Measurements from ENCODE around the gene A3GALT2.
A peak's percentile ranks its signal among the peaks of the same experiment; 100 is the strongest.

Gene A3GALT2

DNA sequence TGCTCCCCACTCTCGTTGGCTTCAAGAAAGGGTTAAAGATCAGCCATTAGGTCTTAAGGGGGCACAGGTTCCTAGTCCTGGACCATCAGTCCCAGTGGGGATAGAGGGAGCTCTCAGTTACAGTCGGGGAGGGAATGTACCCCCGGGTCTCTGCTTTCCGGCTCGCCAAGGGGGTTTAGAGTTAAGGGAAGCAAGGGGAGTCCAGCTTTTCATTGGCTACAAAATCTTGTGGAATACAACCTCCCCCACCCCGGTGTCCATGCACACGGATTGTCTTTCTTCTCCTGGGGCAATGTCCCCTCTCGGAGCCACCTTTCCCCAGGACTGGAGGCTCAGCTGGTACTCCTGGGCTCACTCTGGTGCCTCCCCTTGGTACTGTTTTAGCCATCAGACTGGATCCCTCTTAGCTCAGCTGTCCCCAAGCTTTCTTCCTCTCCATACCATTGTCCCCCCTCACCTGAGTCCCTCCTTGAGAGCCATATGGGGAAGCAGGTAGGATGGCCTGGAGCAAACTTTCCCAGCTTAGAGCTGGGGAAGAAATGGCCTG, at the start of gene A3GALT2:
Gene A3GALT2, minus strand, starts transcription at position 480 of the 547 bp plus-strand sequence. Its CDS starts 0 bp downstream, at position 480.
- TF ChIP-seq, protein P1, sequence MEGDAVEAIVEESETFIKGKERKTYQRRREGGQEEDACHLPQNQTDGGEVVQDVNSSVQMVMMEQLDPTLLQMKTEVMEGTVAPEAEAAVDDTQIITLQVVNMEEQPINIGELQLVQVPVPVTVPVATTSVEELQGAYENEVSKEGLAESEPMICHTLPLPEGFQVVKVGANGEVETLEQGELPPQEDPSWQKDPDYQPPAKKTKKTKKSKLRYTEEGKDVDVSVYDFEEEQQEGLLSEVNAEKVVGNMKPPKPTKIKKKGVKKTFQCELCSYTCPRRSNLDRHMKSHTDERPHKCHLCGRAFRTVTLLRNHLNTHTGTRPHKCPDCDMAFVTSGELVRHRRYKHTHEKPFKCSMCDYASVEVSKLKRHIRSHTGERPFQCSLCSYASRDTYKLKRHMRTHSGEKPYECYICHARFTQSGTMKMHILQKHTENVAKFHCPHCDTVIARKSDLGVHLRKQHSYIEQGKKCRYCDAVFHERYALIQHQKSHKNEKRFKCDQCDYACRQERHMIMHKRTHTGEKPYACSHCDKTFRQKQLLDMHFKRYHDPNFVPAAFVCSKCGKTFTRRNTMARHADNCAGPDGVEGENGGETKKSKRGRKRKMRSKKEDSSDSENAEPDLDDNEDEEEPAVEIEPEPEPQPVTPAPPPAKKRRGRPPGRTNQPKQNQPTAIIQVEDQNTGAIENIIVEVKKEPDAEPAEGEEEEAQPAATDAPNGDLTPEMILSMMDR (IDR thresholded peaks at IDR 0.05; ENCODE audit: low read depth, low read length) = no peak
- H3K4me3 ChIP-seq (replicated peaks in 1 of 2; ENCODE audit: low read depth in 2 of 2, low read length in 2 of 2) = no peak within 1 kb of the TSS

DNA sequence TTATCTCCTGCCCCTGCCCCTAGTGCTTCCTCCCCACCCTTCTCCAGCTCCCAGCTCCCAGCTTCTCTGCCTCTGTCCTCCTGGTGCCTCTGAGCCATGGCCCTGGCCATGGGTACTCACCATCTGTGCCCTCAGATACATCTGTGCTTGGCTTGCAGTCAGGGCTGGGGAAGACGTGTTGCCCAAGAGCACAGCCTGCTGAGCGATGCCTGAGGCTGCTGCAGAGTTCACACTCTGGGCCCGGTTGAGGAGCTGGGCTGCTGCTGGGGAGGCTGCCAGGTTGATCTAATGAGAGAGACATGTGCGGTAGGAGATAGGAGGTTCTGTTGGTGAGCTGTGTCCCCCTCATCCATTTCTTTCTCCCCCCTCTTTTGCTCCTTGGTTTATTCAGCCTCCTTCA, 49.4 kb upstream of the A3GALT2 start:
- peak in 1 of 2 donors; percentile 69 for DNase-seq (ENCODE audit: low read depth in 2 of 2)
- TF ChIP-seq, protein P1 (IDR thresholded peaks at IDR 0.05; ENCODE audit: low read depth, low read length) = no peak
- no peak overlapping the region for H3K4me3 ChIP-seq (replicated peaks in 1 of 2; ENCODE audit: low read depth in 2 of 2, low read length in 2 of 2)

More for the DNA sequence above, at the start of gene A3GALT2:
- no peak for DNase-seq (ENCODE audit: low read depth in 2 of 2)

DNA sequence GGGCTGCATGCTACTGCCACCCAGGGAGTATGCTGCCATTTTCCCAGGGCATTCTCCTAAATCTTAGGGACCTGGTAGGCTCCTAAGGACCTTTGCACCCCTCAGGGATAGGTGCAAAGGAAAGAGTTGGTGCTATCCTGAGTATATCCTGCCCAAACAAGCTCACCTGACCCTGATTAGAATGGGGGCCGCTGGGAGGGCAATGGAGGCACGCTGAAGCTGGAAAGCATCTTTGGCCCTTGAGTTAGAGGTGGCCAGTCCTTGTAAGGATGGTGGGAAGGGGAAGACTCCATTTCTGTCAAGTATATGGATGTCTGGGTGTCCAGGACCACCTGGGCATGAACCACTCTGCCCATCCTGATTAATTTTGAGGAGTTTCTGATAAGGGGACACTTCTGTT, 48.9 kb upstream of the A3GALT2 start:
- TF ChIP-seq, protein P1 (IDR thresholded peaks at IDR 0.05; ENCODE audit: low read depth, low read length) = no peak
- DNase-seq (ENCODE audit: low read depth in 2 of 2) = no peak
- no peak overlapping the region for H3K4me3 ChIP-seq (replicated peaks in 1 of 2; ENCODE audit: low read depth in 2 of 2, low read length in 2 of 2)

DNA sequence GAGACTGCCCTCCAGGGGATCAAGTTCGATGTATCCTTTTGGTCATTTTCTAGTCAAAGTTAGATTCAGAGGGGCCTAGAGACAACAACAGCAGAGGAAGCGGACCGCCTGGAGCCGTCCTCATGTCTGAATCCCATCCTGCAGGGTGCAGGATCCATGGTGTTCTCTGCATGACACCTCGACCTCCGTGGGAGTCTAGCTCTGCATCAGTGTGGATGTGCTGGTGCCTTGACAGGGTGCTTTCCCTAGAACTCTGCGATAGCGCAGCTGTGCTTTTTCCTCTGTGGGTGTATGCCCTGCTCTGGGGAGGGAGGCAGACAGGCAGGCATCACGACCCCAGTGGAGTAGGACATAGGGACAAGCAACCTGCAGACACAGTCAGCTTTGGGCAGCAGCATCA, 48.2 kb upstream of the A3GALT2 start:
- H3K4me3 ChIP-seq (replicated peaks in 1 of 2; ENCODE audit: low read depth in 2 of 2, low read length in 2 of 2) = no peak overlapping the region
- TF ChIP-seq, protein P1 (IDR thresholded peaks at IDR 0.05; ENCODE audit: low read depth, low read length) = no peak

DNA sequence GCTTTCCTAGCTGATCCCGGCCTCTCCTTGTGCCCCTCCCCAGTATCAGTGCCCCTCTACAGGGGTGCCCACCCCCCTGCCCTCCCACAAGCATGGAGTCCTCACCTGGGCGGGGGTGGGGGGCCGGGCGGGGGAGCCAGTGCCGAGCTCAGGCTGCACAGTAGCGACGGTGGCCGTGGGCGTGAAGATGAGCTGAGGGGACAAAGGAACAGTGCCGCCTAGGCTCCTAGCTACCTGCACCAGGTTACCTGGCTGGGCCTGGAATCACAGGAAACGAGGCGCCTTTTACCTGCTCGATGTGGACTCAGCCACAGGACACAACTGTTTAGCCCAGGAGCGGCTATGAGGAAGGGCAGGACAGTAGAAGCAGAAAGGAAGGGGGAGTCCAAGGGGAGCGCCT, 47.5 kb upstream of the A3GALT2 start:
- no peak overlapping the region for H3K4me3 ChIP-seq (replicated peaks in 1 of 2; ENCODE audit: low read depth in 2 of 2, low read length in 2 of 2)
- no peak for DNase-seq (ENCODE audit: low read depth in 2 of 2)
- TF ChIP-seq, protein P1 (IDR thresholded peaks at IDR 0.05; ENCODE audit: low read depth, low read length) = no peak

More for the DNA sequence above, 48.2 kb upstream of the A3GALT2 start:
- no peak for DNase-seq (ENCODE audit: low read depth in 2 of 2)

DNA sequence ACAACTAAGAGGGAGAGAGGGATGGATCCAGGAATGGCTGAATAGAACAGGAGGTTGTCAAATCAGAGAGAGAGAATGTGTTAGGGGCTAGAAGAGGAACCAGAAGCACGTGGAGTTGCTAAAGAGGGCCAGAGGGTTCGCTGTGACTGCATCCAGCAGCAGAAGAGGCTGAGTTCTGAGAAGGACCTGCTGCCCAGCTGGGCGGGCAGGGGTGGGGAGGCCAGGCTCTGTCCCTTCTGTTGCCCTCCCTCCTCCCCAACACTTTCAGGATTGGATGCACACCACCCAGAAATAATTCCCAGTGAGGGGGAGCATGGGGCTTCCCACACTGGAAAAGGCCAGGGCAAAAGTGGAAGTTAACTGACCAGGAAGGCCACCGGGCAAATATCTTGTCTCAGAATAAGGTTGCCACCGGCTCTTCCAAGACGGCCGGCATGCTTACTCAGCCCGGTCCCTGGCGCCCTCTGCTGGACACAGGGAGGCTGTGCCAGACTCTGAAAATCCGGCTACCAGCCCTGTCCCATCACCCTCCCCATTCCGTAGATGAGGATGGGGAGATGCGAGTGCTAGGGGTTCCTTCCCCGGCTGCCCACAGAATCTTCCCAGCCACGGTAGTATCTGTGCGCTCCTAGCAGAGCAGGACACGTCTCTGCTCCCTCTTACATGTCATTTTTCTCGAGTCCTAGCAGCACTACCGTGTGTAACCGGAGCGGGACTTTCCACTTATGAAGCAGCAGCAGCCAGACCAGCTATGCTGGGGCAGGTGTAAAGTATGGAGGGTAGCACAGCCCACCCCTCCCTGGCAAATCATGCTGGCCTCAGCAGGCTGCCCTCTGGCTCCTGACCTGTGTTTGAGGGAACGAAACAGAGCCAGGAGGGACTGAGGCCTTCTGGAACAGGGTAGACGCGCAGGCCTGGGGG, 46.8 kb upstream of the A3GALT2 start:
- no peak overlapping the region for H3K4me3 ChIP-seq (replicated peaks in 1 of 2; ENCODE audit: low read depth in 2 of 2, low read length in 2 of 2)

More for the DNA sequence above, 46.8 kb upstream of the A3GALT2 start:
- TF ChIP-seq, protein P1 (IDR thresholded peaks at IDR 0.05; ENCODE audit: low read depth, low read length) = peak; percentile 99
- DNase-seq (ENCODE audit: low read depth in 2 of 2) = peak; percentile 86
